ENCODE measurements around the gene DMP1.

GRCh38 chr4:87624698-87625097 is 25.4 kb upstream of the DMP1 start:
- no peak for TF ChIP-seq POLR2A (IDR thresholded peaks at IDR 0.05)
- no peak for TF ChIP-seq CTCF (IDR thresholded peaks at IDR 0.05)

Measured in testis (tissue), 2 donors.